ENCODE data around the gene BRINP1. TPM values are rescaled to one million over a fixed set of nuclear protein-coding genes. Genes with fewer than 3 reads are reported as not detected.

The BRINP1 gene
- total RNA-seq, 2 experiments from 2014 or later = not detected

DNA sequence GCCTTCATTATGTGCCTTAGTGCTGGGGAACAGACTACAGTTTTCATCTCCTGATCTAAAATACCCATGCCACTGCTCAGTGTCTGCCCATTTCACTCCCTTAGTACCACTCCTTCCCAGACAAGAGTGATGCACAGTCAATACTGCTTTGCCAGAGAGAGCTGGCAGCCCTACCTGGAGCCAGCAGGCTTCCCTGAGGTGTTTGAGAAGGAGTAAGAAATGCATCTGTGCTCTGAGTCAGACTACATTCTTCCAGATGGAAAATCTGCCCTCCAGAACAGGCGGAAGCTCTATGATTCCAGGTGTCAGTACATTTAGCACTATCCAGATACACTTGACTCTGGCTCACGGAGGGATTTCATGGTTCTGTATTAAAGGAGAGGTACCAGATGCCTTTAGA, 209.8 kb downstream of the BRINP1 start:
- ATAC-seq (ENCODE audit: poor library complexity) = no peak
- DNase-seq = no peak
- Histone ChIP-seq H3K4me3 (ENCODE audit: low read length) (no peak overlapping the region), H3K27ac (ENCODE audit: low read depth in 1 of 2, low read length in 2 of 2) (no peak overlapping the region), H3K4me1 (ENCODE audit: insufficient read depth, low read length) (no peaks in the 10 kb centered on the region), H3K9me3 (ENCODE audit: control insufficient read depth in 1 of 2, insufficient read depth in 1 of 2, low read length in 2 of 2) (peaks cover 0 to 3% of the 10 kb centered on the region in 2 experiments), H3K36me3 (ENCODE audit: insufficient read depth, low read length) (no peaks in the 10 kb centered on the region), H3K27me3 (ENCODE audit: control insufficient read depth in 1 of 2, insufficient read depth in 2 of 2, low read length in 2 of 2) (no peaks in the 10 kb centered on the region)
- TF ChIP-seq, protein P1, sequence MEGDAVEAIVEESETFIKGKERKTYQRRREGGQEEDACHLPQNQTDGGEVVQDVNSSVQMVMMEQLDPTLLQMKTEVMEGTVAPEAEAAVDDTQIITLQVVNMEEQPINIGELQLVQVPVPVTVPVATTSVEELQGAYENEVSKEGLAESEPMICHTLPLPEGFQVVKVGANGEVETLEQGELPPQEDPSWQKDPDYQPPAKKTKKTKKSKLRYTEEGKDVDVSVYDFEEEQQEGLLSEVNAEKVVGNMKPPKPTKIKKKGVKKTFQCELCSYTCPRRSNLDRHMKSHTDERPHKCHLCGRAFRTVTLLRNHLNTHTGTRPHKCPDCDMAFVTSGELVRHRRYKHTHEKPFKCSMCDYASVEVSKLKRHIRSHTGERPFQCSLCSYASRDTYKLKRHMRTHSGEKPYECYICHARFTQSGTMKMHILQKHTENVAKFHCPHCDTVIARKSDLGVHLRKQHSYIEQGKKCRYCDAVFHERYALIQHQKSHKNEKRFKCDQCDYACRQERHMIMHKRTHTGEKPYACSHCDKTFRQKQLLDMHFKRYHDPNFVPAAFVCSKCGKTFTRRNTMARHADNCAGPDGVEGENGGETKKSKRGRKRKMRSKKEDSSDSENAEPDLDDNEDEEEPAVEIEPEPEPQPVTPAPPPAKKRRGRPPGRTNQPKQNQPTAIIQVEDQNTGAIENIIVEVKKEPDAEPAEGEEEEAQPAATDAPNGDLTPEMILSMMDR (IDR thresholded peaks at IDR 0.05) = no peak
- CTCF ChIA-PET = no interaction called here
- POLR2A ChIA-PET = no interaction called here
- no peaks in the 10 kb centered on the region for H3K4me1 Mint-ChIP-seq (ENCODE audit: low read depth)
- no peak overlapping the region for H3K4me3 Mint-ChIP-seq
- intact Hi-C loops (cut with DNase I, micrococcal nuclease) = no loop called here
- no peaks in the 10 kb centered on the region for H3K27me3 Mint-ChIP-seq
- H3K27ac Mint-ChIP-seq = no peak overlapping the region
- H3K9me3 Mint-ChIP-seq = peaks cover 11% of the 10 kb centered on the region
- H3K36me3 Mint-ChIP-seq (ENCODE audit: low read depth) = no peaks in the 10 kb centered on the region

- Mint-ChIP-seq H3K4me3 (no peak overlapping the region), H3K4me1 (ENCODE audit: low read depth) (no peaks in the 10 kb centered on the region), H3K9me3 (peaks cover 9% of the 10 kb centered on the region), H3K27ac (no peak overlapping the region), H3K27me3 (no peaks in the 10 kb centered on the region), H3K36me3 (ENCODE audit: low read depth) (no peaks in the 10 kb centered on the region)
- TF ChIP-seq, protein P1 (IDR thresholded peaks at IDR 0.05) = no peak
- H3K27ac ChIP-seq (ENCODE audit: low read depth in 1 of 2, low read length in 2 of 2) = no peak overlapping the region
- DNase-seq = no peak
- H3K36me3 ChIP-seq (ENCODE audit: insufficient read depth, low read length) = no peaks in the 10 kb centered on the region
- H3K4me3 ChIP-seq (ENCODE audit: low read length) = no peak overlapping the region
- intact Hi-C loops (cut with DNase I, micrococcal nuclease) = no loop called here
- no peak for ATAC-seq (ENCODE audit: poor library complexity)
- CTCF ChIA-PET = no interaction called here
- peaks cover 0 to 3% of the 10 kb centered on the region in 2 experiments for H3K9me3 ChIP-seq (ENCODE audit: control insufficient read depth in 1 of 2, insufficient read depth in 1 of 2, low read length in 2 of 2)
- POLR2A ChIA-PET = no interaction called here
- no peaks in the 10 kb centered on the region for H3K4me1 ChIP-seq (ENCODE audit: insufficient read depth, low read length)
- no peaks in the 10 kb centered on the region for H3K27me3 ChIP-seq (ENCODE audit: control insufficient read depth in 1 of 2, insufficient read depth in 2 of 2, low read length in 2 of 2)
These were observed 212.0 kb downstream of the BRINP1 start for GRCh38 chr9:119157196-119157595.

DNA sequence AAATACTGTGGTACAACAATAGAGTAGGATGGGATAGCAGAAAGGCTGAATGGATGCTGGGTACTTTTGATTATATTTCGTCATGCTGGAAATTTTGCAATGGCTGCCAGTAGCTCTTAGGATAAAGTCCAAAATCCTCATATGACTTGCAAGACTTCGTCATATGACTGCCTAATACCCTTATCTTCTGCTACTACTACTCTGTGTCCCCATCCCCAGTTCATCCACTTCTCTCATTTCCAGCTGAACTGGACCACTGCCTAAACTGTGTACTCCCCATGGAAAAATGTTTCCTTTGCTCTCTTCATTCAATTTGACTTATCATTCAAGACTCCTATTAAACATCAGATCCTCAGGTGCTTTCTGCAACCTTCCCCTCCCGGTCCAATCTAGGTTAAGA, 212.9 kb downstream of the BRINP1 start:
- Mint-ChIP-seq H3K27ac (no peak overlapping the region), H3K36me3 (ENCODE audit: low read depth) (no peaks in the 10 kb centered on the region), H3K9me3 (peaks cover 7% of the 10 kb centered on the region), H3K4me3 (no peak overlapping the region), H3K27me3 (no peaks in the 10 kb centered on the region), H3K4me1 (ENCODE audit: low read depth) (no peaks in the 10 kb centered on the region)
- ChIA-PET CTCF (no interaction called here), POLR2A (no interaction called here)
- ATAC-seq (ENCODE audit: poor library complexity) (no peak), DNase-seq (no peak)
- H3K27me3 ChIP-seq (ENCODE audit: control insufficient read depth in 1 of 2, insufficient read depth in 2 of 2, low read length in 2 of 2) = no peaks in the 10 kb centered on the region
- no peaks in the 10 kb centered on the region for H3K4me1 ChIP-seq (ENCODE audit: insufficient read depth, low read length)
- no peak overlapping the region for H3K4me3 ChIP-seq (ENCODE audit: low read length)
- TF ChIP-seq, protein P1 (IDR thresholded peaks at IDR 0.05) = no peak
- no peak overlapping the region for H3K27ac ChIP-seq (ENCODE audit: low read depth in 1 of 2, low read length in 2 of 2)
- H3K9me3 ChIP-seq (ENCODE audit: control insufficient read depth in 1 of 2, insufficient read depth in 1 of 2, low read length in 2 of 2) = peaks cover 0 to 3% of the 10 kb centered on the region in 2 experiments
- no peaks in the 10 kb centered on the region for H3K36me3 ChIP-seq (ENCODE audit: insufficient read depth, low read length)
- intact Hi-C loops (cut with DNase I, micrococcal nuclease) = no loop called here

Measured in CD4-positive, alpha-beta T cell (primary cell).